ENCODE measurements around the gene GCKR.

Gene GCKR

GRCh38 chr2:27497288-27497627 lies 619 bp downstream of the GCKR start:
- no peak overlapping the region for H3K4me3 ChIP-seq (ENCODE audit: low read depth in 1 of 2, low read length in 1 of 2)
- H3K9me3 ChIP-seq = no peaks in the 10 kb centered on the region
- H3K36me3 ChIP-seq = no peaks in the 10 kb centered on the region
- TF ChIP-seq, protein P1, sequence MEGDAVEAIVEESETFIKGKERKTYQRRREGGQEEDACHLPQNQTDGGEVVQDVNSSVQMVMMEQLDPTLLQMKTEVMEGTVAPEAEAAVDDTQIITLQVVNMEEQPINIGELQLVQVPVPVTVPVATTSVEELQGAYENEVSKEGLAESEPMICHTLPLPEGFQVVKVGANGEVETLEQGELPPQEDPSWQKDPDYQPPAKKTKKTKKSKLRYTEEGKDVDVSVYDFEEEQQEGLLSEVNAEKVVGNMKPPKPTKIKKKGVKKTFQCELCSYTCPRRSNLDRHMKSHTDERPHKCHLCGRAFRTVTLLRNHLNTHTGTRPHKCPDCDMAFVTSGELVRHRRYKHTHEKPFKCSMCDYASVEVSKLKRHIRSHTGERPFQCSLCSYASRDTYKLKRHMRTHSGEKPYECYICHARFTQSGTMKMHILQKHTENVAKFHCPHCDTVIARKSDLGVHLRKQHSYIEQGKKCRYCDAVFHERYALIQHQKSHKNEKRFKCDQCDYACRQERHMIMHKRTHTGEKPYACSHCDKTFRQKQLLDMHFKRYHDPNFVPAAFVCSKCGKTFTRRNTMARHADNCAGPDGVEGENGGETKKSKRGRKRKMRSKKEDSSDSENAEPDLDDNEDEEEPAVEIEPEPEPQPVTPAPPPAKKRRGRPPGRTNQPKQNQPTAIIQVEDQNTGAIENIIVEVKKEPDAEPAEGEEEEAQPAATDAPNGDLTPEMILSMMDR (IDR thresholded peaks at IDR 0.05) = no peak
- H3K27me3 ChIP-seq = peaks cover 84% of the 10 kb centered on the region
- H3K27ac ChIP-seq = no peak overlapping the region
- peaks cover 4 to 10% of the 10 kb centered on the region in 2 experiments for H3K4me1 ChIP-seq (ENCODE audit: control insufficient read depth in 1 of 2, insufficient read depth in 1 of 2, low read depth in 1 of 2, low read length in 1 of 2)

GRCh38 chr2:27498975-27499374 lies 2.3 kb downstream of the GCKR start:
- TF ChIP-seq, protein P1 (IDR thresholded peaks at IDR 0.05) = no peak
- peaks cover 4 to 10% of the 10 kb centered on the region in 2 experiments for H3K4me1 ChIP-seq (ENCODE audit: control insufficient read depth in 1 of 2, insufficient read depth in 1 of 2, low read depth in 1 of 2, low read length in 1 of 2)
- H3K27me3 ChIP-seq = peaks cover 68% of the 10 kb centered on the region
- no peak overlapping the region for H3K27ac ChIP-seq
- no peak overlapping the region for H3K4me3 ChIP-seq (ENCODE audit: low read depth in 1 of 2, low read length in 1 of 2)
- no peaks in the 10 kb centered on the region for H3K9me3 ChIP-seq
- H3K36me3 ChIP-seq = no peaks in the 10 kb centered on the region

- Histone ChIP-seq H3K27me3 (peaks cover 47% of the 10 kb centered on the region), H3K27ac (no peak overlapping the region), H3K36me3 (no peaks in the 10 kb centered on the region), H3K4me1 (ENCODE audit: control insufficient read depth in 1 of 2, insufficient read depth in 1 of 2, low read depth in 1 of 2, low read length in 1 of 2) (no peaks in the 10 kb centered on the region), H3K9me3 (no peaks in the 10 kb centered on the region), H3K4me3 (ENCODE audit: low read depth in 1 of 2, low read length in 1 of 2) (no peak overlapping the region)
- TF ChIP-seq, protein P1 (IDR thresholded peaks at IDR 0.05) = no peak
Observed at GRCh38 chr2:27501042-27501441, 4.4 kb downstream of the GCKR start.

DNA sequence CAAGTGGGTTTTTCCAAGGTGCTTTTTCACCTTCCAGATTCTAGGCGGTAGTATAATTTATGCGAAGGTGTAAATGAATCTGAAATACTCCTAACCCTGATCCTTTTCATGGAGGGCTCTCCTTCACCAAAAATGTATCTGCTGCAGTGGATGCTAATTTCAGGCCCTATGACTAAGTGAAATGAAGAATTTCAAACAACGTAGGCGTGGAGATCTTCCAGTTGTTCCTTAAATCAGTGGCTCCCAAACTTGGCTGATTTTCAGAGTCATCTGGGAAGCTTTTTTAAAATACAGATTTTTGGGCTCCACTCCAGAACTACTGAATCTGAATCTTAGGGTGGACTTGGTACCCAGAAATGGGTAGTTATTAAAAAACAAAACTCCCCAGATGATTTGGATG lies 5.5 kb downstream of the GCKR start:
- Histone ChIP-seq H3K4me3 (ENCODE audit: low read depth in 1 of 2, low read length in 1 of 2) (no peak overlapping the region), H3K36me3 (no peaks in the 10 kb centered on the region), H3K27me3 (peaks cover 36% of the 10 kb centered on the region), H3K9me3 (no peaks in the 10 kb centered on the region), H3K4me1 (ENCODE audit: control insufficient read depth in 1 of 2, insufficient read depth in 1 of 2, low read depth in 1 of 2, low read length in 1 of 2) (no peaks in the 10 kb centered on the region), H3K27ac (no peak overlapping the region)
- TF ChIP-seq, protein P1 (IDR thresholded peaks at IDR 0.05) = no peak

GRCh38 chr2:27506587-27506986 lies 9.9 kb downstream of the GCKR start:
- Histone ChIP-seq H3K36me3 (no peaks in the 10 kb centered on the region), H3K4me1 (ENCODE audit: control insufficient read depth in 1 of 2, insufficient read depth in 1 of 2, low read depth in 1 of 2, low read length in 1 of 2) (no peaks in the 10 kb centered on the region), H3K27ac (no peak overlapping the region), H3K4me3 (ENCODE audit: low read depth in 1 of 2, low read length in 1 of 2) (no peak overlapping the region), H3K27me3 (peaks cover 44% of the 10 kb centered on the region), H3K9me3 (no peaks in the 10 kb centered on the region)
- TF ChIP-seq, protein P1 (IDR thresholded peaks at IDR 0.05) = no peak

DNA sequence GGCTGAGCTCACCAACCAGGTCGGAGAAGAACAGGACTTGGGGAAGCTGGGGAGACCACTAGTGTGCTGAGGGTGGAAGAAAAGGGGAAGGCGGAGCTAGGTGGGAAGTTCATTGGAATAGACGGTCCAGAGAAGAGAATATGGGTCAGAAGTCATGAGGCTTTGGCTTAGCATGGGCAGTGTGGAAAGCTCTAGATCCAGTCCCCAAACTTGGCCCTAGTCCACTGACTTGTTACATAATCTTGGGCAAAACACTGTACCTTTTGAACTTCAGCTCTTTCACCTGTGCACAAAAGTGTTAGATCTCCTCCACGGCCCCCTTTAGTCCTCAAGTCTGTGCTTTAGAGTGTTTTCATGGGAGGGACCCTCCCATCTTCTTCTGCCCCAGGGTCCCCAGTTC lies 10.7 kb downstream of the GCKR start:
- no peaks in the 10 kb centered on the region for H3K9me3 ChIP-seq
- H3K27me3 ChIP-seq = peaks cover 39% of the 10 kb centered on the region
- H3K27ac ChIP-seq = no peak overlapping the region
- no peaks in the 10 kb centered on the region for H3K4me1 ChIP-seq (ENCODE audit: control insufficient read depth in 1 of 2, insufficient read depth in 1 of 2, low read depth in 1 of 2, low read length in 1 of 2)
- TF ChIP-seq, protein P1 (IDR thresholded peaks at IDR 0.05) = no peak
- no peaks in the 10 kb centered on the region for H3K36me3 ChIP-seq
- H3K4me3 ChIP-seq (ENCODE audit: low read depth in 1 of 2, low read length in 1 of 2) = no peak overlapping the region

Measured in neutrophil (primary cell).